Measurements from ENCODE around the gene CENPF.

Gene CENPF

GRCh38 chr1:214581785-214582184 lies 21.2 kb upstream of the CENPF start:
- H3K27ac ChIP-seq = peak overlapping the region; percentile 4; the same call in 1 of the 2 replicates
- H3K9ac ChIP-seq (ENCODE audit: insufficient read length) = peak overlapping the region; percentile 2
- no peak for TF ChIP-seq EZH2 (IDR thresholded peaks at IDR 0.05)
- no peak for TF ChIP-seq POLR2AphosphoS5 (IDR thresholded peaks at IDR 0.05; ENCODE audit: borderline replicate concordance, low read depth, low read length)
- no peak for TF ChIP-seq FOXP2 (optimal IDR thresholded peaks at IDR 0.05; ENCODE audit: control extremely low read depth, extremely low read length, insufficient read depth)
- DNase-seq (ENCODE audit: low read depth, low spot score) = no peak
- H3K9me3 ChIP-seq (ENCODE audit: low read depth, low read length) = peaks cover 3% of the 10 kb centered on the region; the same call in 1 of the 2 replicates
- no peaks in the 10 kb centered on the region for H3K36me3 ChIP-seq (ENCODE audit: insufficient read depth, low read length)
- no peak overlapping the region for H3K4me3 ChIP-seq

GRCh38 chr1:214582289-214582891 lies 20.6 kb upstream of the CENPF start:
- DNase-seq (ENCODE audit: low read depth, low spot score) = no peak
- no peaks in the 10 kb centered on the region for H3K9me3 ChIP-seq (ENCODE audit: low read depth, low read length)
- H3K4me3 ChIP-seq = no peak overlapping the region; the same call in 1 of the 2 replicates
- no peak overlapping the region for H3K9ac ChIP-seq (ENCODE audit: insufficient read length)
- peak overlapping the region; percentile 83; the same call in 1 of the 2 replicates for H3K27ac ChIP-seq
- TF ChIP-seq EZH2 (IDR thresholded peaks at IDR 0.05) (no peak), FOXP2 (optimal IDR thresholded peaks at IDR 0.05; ENCODE audit: control extremely low read depth, extremely low read length, insufficient read depth) (no peak), POLR2AphosphoS5 (IDR thresholded peaks at IDR 0.05; ENCODE audit: borderline replicate concordance, low read depth, low read length) (no peak)
- no peaks in the 10 kb centered on the region for H3K36me3 ChIP-seq (ENCODE audit: insufficient read depth, low read length)

- Histone ChIP-seq H3K4me3 (peak overlapping the region; percentile 59), H3K9ac (ENCODE audit: insufficient read length) (peak overlapping the region; percentile 51), H3K9me3 (ENCODE audit: low read depth, low read length) (no peaks in the 10 kb centered on the region), H3K27ac (peak overlapping the region; percentile 83), H3K36me3 (ENCODE audit: insufficient read depth, low read length) (no peaks in the 10 kb centered on the region)
- DNase-seq (ENCODE audit: low read depth, low spot score) = no peak
- TF ChIP-seq FOXP2 (optimal IDR thresholded peaks at IDR 0.05; ENCODE audit: control extremely low read depth, extremely low read length, insufficient read depth) (no peak), EZH2 (IDR thresholded peaks at IDR 0.05) (no peak), POLR2AphosphoS5 (IDR thresholded peaks at IDR 0.05; ENCODE audit: borderline replicate concordance, low read depth, low read length) (no peak)
These were observed 19.9 kb upstream of the CENPF start for GRCh38 chr1:214583113-214583512.

- peak overlapping the region; percentile 83 for H3K27ac ChIP-seq
These were observed 19.0 kb upstream of the CENPF start for GRCh38 chr1:214583824-214584554.

GRCh38 chr1:214584805-214585766 lies 17.9 kb upstream of the CENPF start:
- no peak overlapping the region for H3K9ac ChIP-seq (ENCODE audit: insufficient read length)
- peak overlapping the region; percentile 72 for H3K27ac ChIP-seq
- no peaks in the 10 kb centered on the region for H3K9me3 ChIP-seq (ENCODE audit: low read depth, low read length)
- no peaks in the 10 kb centered on the region for H3K36me3 ChIP-seq (ENCODE audit: insufficient read depth, low read length)
- no peak overlapping the region for H3K4me3 ChIP-seq
- TF ChIP-seq EZH2 (IDR thresholded peaks at IDR 0.05) (no peak), FOXP2 (optimal IDR thresholded peaks at IDR 0.05; ENCODE audit: control extremely low read depth, extremely low read length, insufficient read depth) (no peak), POLR2AphosphoS5 (IDR thresholded peaks at IDR 0.05; ENCODE audit: borderline replicate concordance, low read depth, low read length) (no peak)
- no peak for DNase-seq (ENCODE audit: low read depth, low spot score)

More at GRCh38 chr1:214583824-214584554, 19.0 kb upstream of the CENPF start:
- no peak for DNase-seq (ENCODE audit: low read depth, low spot score)
- Histone ChIP-seq H3K36me3 (ENCODE audit: insufficient read depth, low read length) (no peaks in the 10 kb centered on the region), H3K9ac (ENCODE audit: insufficient read length) (peak overlapping the region; percentile 51), H3K9me3 (ENCODE audit: low read depth, low read length) (no peaks in the 10 kb centered on the region), H3K4me3 (peak overlapping the region; percentile 59; the same call in 1 of the 2 replicates)
- TF ChIP-seq EZH2 (IDR thresholded peaks at IDR 0.05) = no peak
- no peak for TF ChIP-seq FOXP2 (optimal IDR thresholded peaks at IDR 0.05; ENCODE audit: control extremely low read depth, extremely low read length, insufficient read depth)
- TF ChIP-seq POLR2AphosphoS5 (IDR thresholded peaks at IDR 0.05; ENCODE audit: borderline replicate concordance, low read depth, low read length) = no peak

GRCh38 chr1:214586621-214587020 lies 16.4 kb upstream of the CENPF start:
- Histone ChIP-seq H3K9ac (ENCODE audit: insufficient read length) (no peak overlapping the region), H3K4me3 (no peak overlapping the region), H3K27ac (no peak overlapping the region), H3K9me3 (ENCODE audit: low read depth, low read length) (no peaks in the 10 kb centered on the region), H3K36me3 (ENCODE audit: insufficient read depth, low read length) (no peaks in the 10 kb centered on the region)
- TF ChIP-seq EZH2 (IDR thresholded peaks at IDR 0.05) = no peak
- no peak for DNase-seq (ENCODE audit: low read depth, low spot score)

- no peak overlapping the region for H3K9ac ChIP-seq (ENCODE audit: insufficient read length)
- H3K9me3 ChIP-seq (ENCODE audit: low read depth, low read length) = no peaks in the 10 kb centered on the region
- no peak overlapping the region for H3K4me3 ChIP-seq
- H3K27ac ChIP-seq = no peak overlapping the region
- TF ChIP-seq POLR2AphosphoS5 (IDR thresholded peaks at IDR 0.05; ENCODE audit: borderline replicate concordance, low read depth, low read length) (no peak), FOXP2 (optimal IDR thresholded peaks at IDR 0.05; ENCODE audit: control extremely low read depth, extremely low read length, insufficient read depth) (no peak), EZH2 (IDR thresholded peaks at IDR 0.05) (no peak)
- no peaks in the 10 kb centered on the region for H3K36me3 ChIP-seq (ENCODE audit: insufficient read depth, low read length)
- no peak for DNase-seq (ENCODE audit: low read depth, low spot score)
These were observed 15.8 kb upstream of the CENPF start for GRCh38 chr1:214587165-214587564.

Measured in SK-N-MC (cell line).